Measurements from ENCODE around the gene PERP. TPM values are rescaled to one million over a fixed set of nuclear protein-coding genes. Genes with fewer than 3 reads are reported as not detected.
A peak's percentile ranks its signal among the peaks of the same experiment; 100 is the strongest.
"Not testable (repeated sequence)": the region's sequence is repeated elsewhere in the genome, so short reads cannot be mapped to it uniquely, and the experiment has no call there.

Gene PERP
- 24.2 and 26.9 TPM in 2 replicates for total RNA-seq (2014; rRNA removed; shearing (Covaris generic))

- peak; percentile 78 for DNase-seq (ENCODE audit: low read depth)
These were observed at the start of gene PERP for GRCh38 chr6:138107078-138107751. Gene PERP, minus strand, starts transcription at chr6:138107419. Its CDS starts 79 bp downstream, at chr6:138107340.

- DNase-seq (ENCODE audit: low read depth): no peak
These were observed 48.2 kb upstream of the PERP start for GRCh38 chr6:138155443-138155842.

- no peak for DNase-seq (ENCODE audit: low read depth)
These were observed 39.3 kb upstream of the PERP start for GRCh38 chr6:138146544-138146943.

- no peak for DNase-seq (ENCODE audit: low read depth)
These were observed 38.2 kb upstream of the PERP start for GRCh38 chr6:138145402-138145801.

- DNase-seq (ENCODE audit: low read depth): no peak
These were observed 35.6 kb upstream of the PERP start for GRCh38 chr6:138142806-138143205.

- DNase-seq (ENCODE audit: low read depth): peak; percentile 37
These were observed 22.0 kb upstream of the PERP start for GRCh38 chr6:138129190-138129589.

- no peak for DNase-seq (ENCODE audit: low read depth)
These were observed 20.9 kb upstream of the PERP start for GRCh38 chr6:138128096-138128495.

GRCh38 chr6:138124096-138124495, 16.9 kb upstream of the PERP start:
- no peak for DNase-seq (ENCODE audit: low read depth)

GRCh38 chr6:138119976-138120375, 12.8 kb upstream of the PERP start:
- DNase-seq (ENCODE audit: low read depth): no peak

- DNase-seq (ENCODE audit: low read depth): not testable (repeated sequence)
These were observed 12.0 kb upstream of the PERP start for GRCh38 chr6:138119229-138119628.

GRCh38 chr6:138117376-138117914, 10.2 kb upstream of the PERP start:
- no peak for DNase-seq (ENCODE audit: low read depth)

GRCh38 chr6:138116661-138116999, 9.4 kb upstream of the PERP start:
- no peak for DNase-seq (ENCODE audit: low read depth)

GRCh38 chr6:138115877-138116660, 8.8 kb upstream of the PERP start:
- DNase-seq (ENCODE audit: low read depth): peak; percentile 74

- DNase-seq (ENCODE audit: low read depth): no peak
These were observed 8.0 kb upstream of the PERP start for GRCh38 chr6:138115201-138115600.

GRCh38 chr6:138113588-138114210, 6.5 kb upstream of the PERP start:
- no peak for DNase-seq (ENCODE audit: low read depth)

- no peak for DNase-seq (ENCODE audit: low read depth)
These were observed 3.0 kb upstream of the PERP start for GRCh38 chr6:138110229-138110628.

GRCh38 chr6:138109042-138109997, 2.1 kb upstream of the PERP start:
- DNase-seq (ENCODE audit: low read depth): peak; percentile 61

- peak; percentile 18 for DNase-seq (ENCODE audit: low read depth)
These were observed 753 bp upstream of the PERP start for GRCh38 chr6:138107752-138108592.

GRCh38 chr6:138106665-138107077, 548 bp downstream of the PERP start:
- no peak for DNase-seq (ENCODE audit: low read depth)

- DNase-seq (ENCODE audit: low read depth): no peak
These were observed 1.1 kb downstream of the PERP start for GRCh38 chr6:138105880-138106664.
